H1 (cell line): ENCODE data around the gene FIGNL1. TPM values are rescaled to one million over a fixed set of nuclear protein-coding genes. Genes with fewer than 3 reads are reported as not detected.
A peak's percentile ranks its signal among the peaks of the same experiment; 100 is the strongest.

ENCODE experiments used
- CTCF ChIA-PET: fragments of 300-600 bp; sonication (Branson Sonifier 250); formaldehyde crosslinking; loops from one replicate; lab custom pipeline; 2021; ENCODE audit not compliant: partially characterized antibody; lab: Charles Lee
- POLR2A ChIA-PET: fragments of 300-600 bp; sonication (Branson Sonifier 250); formaldehyde crosslinking; loops from one replicate; lab custom pipeline; 2021; ENCODE audit warnings: inconsistent platforms; ENCODE audit not compliant: partially characterized antibody; lab: Charles Lee
- DNase-seq, 2 experiments: peaks; one replicate each; pipeline versions ENCODE4 v3.0.0 to v3.0.0-alpha.2; 2010 to 2022; ENCODE audit warnings: low spot score in 2 of 2, low read depth in 1 of 2, mixed read lengths in 1 of 2
- FAIRE-seq: peaks from 2 replicates; lab custom pipeline; 2011; peaks lifted over from hg19 to GRCh38; lab: Jason Lieb, UNC
- H2AFZ ChIP-seq: 2 replicates; pipeline ENCODE4 v1.8.1; 2012; ENCODE audit warnings: low read length, inconsistent platforms
- H2AK5ac ChIP-seq: 2 replicates; pipeline ENCODE4 v1.6.1; 2013; ENCODE audit warnings: low read depth, low read length
- H2BK120ac ChIP-seq: replicated peaks from 2 replicates; pipeline ENCODE3; 2013; ENCODE audit warnings: low read depth, low read length, inconsistent platforms
- H2BK12ac ChIP-seq: 2 replicates; pipeline ENCODE4 v1.6.1; 2013; ENCODE audit warnings: low read depth, low read length
- H2BK15ac ChIP-seq: 2 replicates; pipeline ENCODE4 v1.6.1; 2013; ENCODE audit warnings: low read length
- H2BK20ac ChIP-seq: 2 replicates; pipeline ENCODE4 v1.6.1; 2013; ENCODE audit warnings: low read length
- H2BK5ac ChIP-seq: 2 replicates; pipeline ENCODE4 v1.6.1; 2013; ENCODE audit warnings: low read depth, low read length
- H3K14ac ChIP-seq: 2 replicates; pipeline ENCODE4 v1.6.1; 2013; ENCODE audit warnings: inconsistent platforms; ENCODE audit not compliant: insufficient read length
- H3K18ac ChIP-seq: 2 replicates; pipeline ENCODE4 v1.6.1; 2013; ENCODE audit warnings: low read length; ENCODE audit errors: extremely low read depth
- H3K23ac ChIP-seq: 2 replicates; pipeline ENCODE4 v1.6.1; 2013; ENCODE audit warnings: inconsistent platforms; ENCODE audit not compliant: insufficient read length
- H3K23me2 ChIP-seq: 2 replicates; pipeline ENCODE4 v1.6.1; 2013; ENCODE audit warnings: low read depth, low read length
- H3K27ac ChIP-seq: 2 replicates; pipeline ENCODE4 v1.6.1; 2011; ENCODE audit warnings: low read depth, low read length, inconsistent platforms
- H3K27me3 ChIP-seq, 4 experiments: replicated peaks in 1 of 4; 1 replicate in 1 of 4; 2 replicates in 3 of 4; pipeline versions ENCODE4 v1.6.1 to v1.8.1; 2011 to 2013; ENCODE audit warnings: low read length in 3 of 4, mild to moderate bottlenecking in 3 of 4, inconsistent platforms in 2 of 4, mixed read lengths in 2 of 4, moderate library complexity in 1 of 4; ENCODE audit not compliant: control insufficient read depth in 3 of 4, insufficient read depth in 3 of 4; ENCODE audit errors: extremely low read depth in 1 of 4
- H3K36me3 ChIP-seq, 4 experiments: 2 replicates each; pipeline versions ENCODE4 v1.6.1 to v1.8.1; 2011 to 2013; ENCODE audit warnings: mild to moderate bottlenecking in 4 of 4, low read length in 3 of 4, moderate library complexity in 2 of 4, control low read depth in 1 of 4, inconsistent platforms in 1 of 4; ENCODE audit not compliant: insufficient read depth in 4 of 4, control insufficient read depth in 2 of 4
- H3K4ac ChIP-seq: replicated peaks from 2 replicates; pipeline ENCODE3; 2013; ENCODE audit warnings: low read length, low read depth, mixed read lengths, inconsistent platforms; ENCODE audit not compliant: insufficient read length
- H3K4me1 ChIP-seq, 4 experiments: replicated peaks in 1 of 4; 1 replicate in 1 of 4; 2 replicates in 3 of 4; pipeline versions ENCODE4 v1.6.1 to v1.8.1; 2011 to 2013; ENCODE audit warnings: low read length in 3 of 4, inconsistent platforms in 2 of 4, mixed read lengths in 1 of 4; ENCODE audit not compliant: insufficient read depth in 4 of 4, control insufficient read depth in 3 of 4
- H3K4me2 ChIP-seq, 2 experiments: 2 replicates each; pipeline versions ENCODE4 v1.6.1 to v1.8.1; 2011 to 2013; ENCODE audit warnings: low read depth in 2 of 2, low read length in 2 of 2, control low read depth in 1 of 2, inconsistent platforms in 1 of 2, mild to moderate bottlenecking in 1 of 2; ENCODE audit not compliant: insufficient read depth in 1 of 2
- H3K4me3 ChIP-seq, 4 experiments: fragments of 200-600, 300-600 bp in 1 of 4; sonication (generic), shearing (Covaris generic), sonication (Bioruptor Twin) in 1 of 4; 2 replicates each; pipeline versions ENCODE4 v1.5.1 to v1.8.1; 2011 to 2016; ENCODE audit warnings: low read length in 4 of 4, low read depth in 3 of 4, control low read depth in 2 of 4, inconsistent platforms in 2 of 4, mild to moderate bottlenecking in 2 of 4, mixed read lengths in 1 of 4, moderate library complexity in 1 of 4; ENCODE audit not compliant: insufficient read depth in 2 of 4; ENCODE audit errors: extremely low read depth in 1 of 4
- H3K56ac ChIP-seq: replicated peaks from 2 replicates; pipeline ENCODE3; 2013; ENCODE audit warnings: low read depth, mild to moderate bottlenecking, mixed read lengths, low read length, inconsistent platforms; ENCODE audit not compliant: insufficient read length
- H3K79me1 ChIP-seq: 2 replicates; pipeline ENCODE4 v1.6.1; 2013; ENCODE audit warnings: low read depth, low read length, control low read depth
- H3K79me2 ChIP-seq, 2 experiments: 2 replicates each; pipeline versions ENCODE4 v1.6.1 to v1.8.1; 2012 to 2013; ENCODE audit warnings: low read length in 2 of 2, mild to moderate bottlenecking in 2 of 2, inconsistent platforms in 1 of 2; ENCODE audit not compliant: insufficient read depth in 2 of 2, control insufficient read depth in 1 of 2
- H3K9ac ChIP-seq, 4 experiments: replicated peaks in 1 of 4; 1 replicate in 1 of 4; 2 replicates in 3 of 4; pipeline versions ENCODE4 v1.6.1 to v1.8.1; 2011 to 2013; ENCODE audit warnings: low read depth in 3 of 4, low read length in 3 of 4, control low read depth in 2 of 4, mild to moderate bottlenecking in 2 of 4, moderate library complexity in 2 of 4, inconsistent platforms in 1 of 4; ENCODE audit errors: extremely low read depth in 1 of 4
- H3K9me3 ChIP-seq, 2 experiments: 2 replicates each; pipeline versions ENCODE4 v1.6.1 to v1.8.1; 2012 to 2013; ENCODE audit warnings: mild to moderate bottlenecking in 2 of 2, moderate library complexity in 2 of 2, control low read depth in 1 of 2, inconsistent platforms in 1 of 2, low read depth in 1 of 2, low read length in 1 of 2, mixed read lengths in 1 of 2; ENCODE audit not compliant: insufficient read depth in 2 of 2
- H4K20me1 ChIP-seq, 2 experiments: replicated peaks in 1 of 2; 2 replicates each; pipeline versions ENCODE3 to v1.8.1; 2011 to 2013; ENCODE audit warnings: inconsistent platforms in 2 of 2, low read length in 2 of 2, mild to moderate bottlenecking in 1 of 2; ENCODE audit not compliant: insufficient read depth in 2 of 2, control insufficient read depth in 1 of 2
- H4K5ac ChIP-seq: 2 replicates; pipeline ENCODE4 v1.6.1; 2013; ENCODE audit warnings: low read length, low read depth, mixed read lengths, inconsistent platforms; ENCODE audit not compliant: insufficient read length
- H4K8ac ChIP-seq: 2 replicates; pipeline ENCODE4 v1.8.0; 2013; ENCODE audit warnings: mild to moderate bottlenecking, moderate library complexity, low read length, inconsistent platforms; ENCODE audit not compliant: insufficient read depth; ENCODE audit errors: extremely low read depth
- H4K91ac ChIP-seq: replicated peaks from 2 replicates; pipeline ENCODE3; 2013; ENCODE audit warnings: low read length, mixed read lengths, inconsistent platforms; ENCODE audit not compliant: insufficient read length
- HDAC6 ChIP-seq: IDR thresholded peaks from one replicate; pipeline ENCODE4 v1.7.1; 2012; ENCODE audit warnings: low read depth, mild to moderate bottlenecking, inconsistent platforms, low read length, moderate library complexity
- KDM1A ChIP-seq: fragments of 200-600, 300-600 bp; sonication (generic); IDR thresholded peaks from 2 replicates; pipeline ENCODE4 v1.7.1; 2016; ENCODE audit warnings: mild to moderate bottlenecking, low read length, borderline replicate concordance
- YY1 ChIP-seq: IDR thresholded peaks from 2 replicates; pipeline ENCODE4 v1.6.1; 2011; ENCODE audit warnings: low read depth, mild to moderate bottlenecking, low read length
- ZNF274 ChIP-seq: IDR thresholded peaks from 2 replicates; pipeline ENCODE4 v1.7.0; 2012; ENCODE audit warnings: low read length, borderline replicate concordance; ENCODE audit errors: extremely low read depth
- WGBS, 2 experiments: shearing (Covaris generic) in 1 of 2; methylation state at CpG; one replicate each; pipeline versions ENCODE4 v1.1.6 to v1.1.7; 2013 to 2015; ENCODE audit warnings: low lambda C conversion rate in 2 of 2, mixed read lengths in 2 of 2, inconsistent platforms in 1 of 2, low coverage in 1 of 2, missing lambda C conversion rate in 1 of 2; ENCODE audit not compliant: insufficient replicate concordance in 2 of 2, insufficient coverage in 1 of 2, insufficient read length in 1 of 2; ENCODE audit errors: extremely low coverage in 1 of 2, missing lambda C conversion rate in 1 of 2; 5-methylcytosine and 5-hydroxymethylcytosine counted together
- polyA plus RNA-seq, 7 experiments: library from polyadenylated mRNA; depleted of rRNA in 3 of 7; stranded (reverse) in 5 of 7; unstranded in 2 of 7; fragments of >200 nt in 5 of 7; fragments of 200-250 nt in 2 of 7; gene quantifications; 1 replicate in 5 of 7; 2 replicates in 1 of 7; 4 replicates in 1 of 7; pipeline versions ENCODE4 v1.2.1 to v1.2.3, GENCODE V29; 2011 to 2013; ENCODE audit warnings: missing spikeins in 2 of 7, mixed read lengths in 2 of 7
- small RNA-seq: library from polyadenylated mRNA; stranded (forward); fragments of <200 nt; extraction: miRNeasy Mini kit (QIAGEN cat#:217004); gene quantifications from one replicate; pipeline ENCODE3, GENCODE V24; 2013; ENCODE audit not compliant: insufficient read depth
- total RNA-seq: library from RNA; stranded (reverse); fragmentation: NEBNext Ultra II Directional; extraction: Animal tissue kit (Norgen Biotek cat#: 25700); gene quantifications from 2 replicates; pipeline ENCODE4 v1.2.1, GENCODE V29; 2021

FIGNL1 gene
- total and polyA plus RNA-seq, 2 of the 8 experiments (the other 6 are each of a cell fraction or from before 2014, with no cell fraction given): 6.5 to 9.9 TPM

DNA sequence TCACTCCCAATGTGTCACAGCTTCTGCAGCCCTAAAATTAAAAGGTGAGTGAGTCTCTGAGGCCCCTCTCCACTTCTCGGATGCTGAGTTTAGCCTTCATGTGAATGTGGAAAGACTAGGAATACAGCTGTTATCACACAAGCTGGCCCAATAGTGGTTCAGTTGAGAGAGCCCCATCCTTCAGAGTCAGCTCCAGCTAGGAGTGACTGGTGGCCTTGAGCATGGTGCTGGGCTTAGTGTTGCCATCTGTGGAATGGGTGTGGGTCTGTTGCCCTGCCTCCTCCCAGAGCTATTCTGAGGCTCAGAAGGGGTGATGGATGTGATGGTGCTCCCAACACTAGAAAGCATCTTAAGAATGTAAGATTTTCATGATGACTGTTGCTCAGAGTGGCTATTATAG lies 55.8 kb downstream of the FIGNL1 start:
- no peak overlapping the region for H2AK5ac ChIP-seq
- H3K79me2 ChIP-seq: no peaks in the 10 kb centered on the region
- ChIA-PET CTCF (interaction anchor here (1.2 kb wide), 1 partner anchor 11 kb away, joined by 3 read pairs; no protein-coding TSS in a partner anchor), POLR2A (no interaction called here)
- H3K23ac ChIP-seq: no peak overlapping the region
- peaks cover 0 to 2% (median 0%) of the 10 kb centered on the region in 4 experiments; a peak in 1 of 7 replicates for H3K4me1 ChIP-seq
- H3K23me2 ChIP-seq: no peaks in the 10 kb centered on the region
- DNase-seq (no peak), FAIRE-seq (no peak)
- no peak overlapping the region for H2BK20ac ChIP-seq
- H2BK120ac ChIP-seq: no peak overlapping the region
- no peak overlapping the region for H3K4me3 ChIP-seq
- H3K56ac ChIP-seq: no peak overlapping the region
- no peak overlapping the region for H3K27ac ChIP-seq
- no peak overlapping the region for H2BK12ac ChIP-seq
- WGBS, 2 experiments: 100% methylated on average over 1 of the region's 1 CpG; no CpG with 5 or more reads in 1 of the 2 experiments
- no peak overlapping the region for H4K8ac ChIP-seq
- H3K4ac ChIP-seq: no peak overlapping the region
- no peak overlapping the region for H2AFZ ChIP-seq
- no peak overlapping the region for H3K18ac ChIP-seq
- no peaks in the 10 kb centered on the region for H3K36me3 ChIP-seq
- H4K5ac ChIP-seq: no peak overlapping the region
- H3K9ac ChIP-seq: no peak overlapping the region
- H3K4me2 ChIP-seq: no peak overlapping the region
- H2BK5ac ChIP-seq: no peak overlapping the region
- H3K27me3 ChIP-seq: no peaks in the 10 kb centered on the region
- H3K79me1 ChIP-seq: no peaks in the 10 kb centered on the region
- no peak overlapping the region for H2BK15ac ChIP-seq
- H3K14ac ChIP-seq: no peak overlapping the region
- no peak overlapping the region for H4K91ac ChIP-seq
- no peak for TF ChIP-seq HDAC6
- no peak for TF ChIP-seq ZNF274
- TF ChIP-seq KDM1A: 0 out of 2 replicates have a peak, but pooled peaks have one; percentile 58
- TF ChIP-seq YY1: no peak
- H3K9me3 ChIP-seq: no peaks in the 10 kb centered on the region
- H4K20me1 ChIP-seq: no peaks in the 10 kb centered on the region

Small RNAs within 50 kb of the gene (small RNA-seq; reads per million reads assigned to genes)
- gene RNU6-1091P: not detected

Other genes with a start within 250 kb of the FIGNL1 start
- gene IKZF1, start 145.6 kb downstream of the FIGNL1 start, total RNA-seq: 0.71 and 0.74 TPM in 2 replicates
- gene IKZF1, start 145.6 kb downstream of the FIGNL1 start, polyA plus RNA-seq (2011; rRNA removed): 1.3 and 1.5 TPM in 2 replicates
- not detected in 2 replicates for gene DDC, start 115.1 kb upstream of the FIGNL1 start, total RNA-seq
- gene DDC, start 115.1 kb upstream of the FIGNL1 start, polyA plus RNA-seq (2011; rRNA removed): 0.05 TPM in 1 of 2 replicates, not detected in the other